Progenitor cell of endocrine pancreas (in vitro differentiated cells): ENCODE data around the gene LSM14A. TPM values are rescaled to one million over a fixed set of nuclear protein-coding genes. Genes with fewer than 3 reads are reported as not detected.

ENCODE experiments used
- DNase-seq: peaks from one replicate; pipeline ENCODE4 v3.0.0; 2021; ENCODE audit warnings: low spot score; ENCODE audit not compliant: unreplicated experiment
- H3K27ac Mint-ChIP-seq: 2 replicates; pipeline ENCODE4 v1.8.0; 2021; ENCODE audit warnings: mild to moderate bottlenecking, moderate library complexity, mixed read lengths
- H3K27me3 Mint-ChIP-seq: 2 replicates; pipeline ENCODE4 v1.8.0; 2021; ENCODE audit warnings: mixed read lengths
- H3K36me3 Mint-ChIP-seq: 2 replicates; pipeline ENCODE4 v1.8.0; 2022; ENCODE audit warnings: mixed read lengths; ENCODE audit not compliant: insufficient read depth
- H3K4me1 Mint-ChIP-seq: 2 replicates; pipeline ENCODE4 v1.8.0; 2021; ENCODE audit warnings: low read depth, mixed read lengths
- H3K4me3 Mint-ChIP-seq: 2 replicates; pipeline ENCODE4 v1.8.0; 2021; ENCODE audit warnings: low read depth, mild to moderate bottlenecking, moderate library complexity, mixed read lengths
- H3K9me3 Mint-ChIP-seq: 2 replicates; pipeline ENCODE4 v1.8.0; 2021; ENCODE audit warnings: low read depth, mixed read lengths
- CTCF ChIP-seq: fragments of 200-600 bp; sonication (generic); IDR thresholded peaks from one replicate; pipeline ENCODE4 v1.5.0; 2021; ENCODE audit warnings: antibody characterized with exemption, mild to moderate bottlenecking; ENCODE audit not compliant: unreplicated experiment
- total RNA-seq: library from RNA; stranded (reverse); gene quantifications from 2 replicates; pipeline ENCODE4 v1.2.1, GENCODE V29; 2021

LSM14A gene
- total RNA-seq, 1 donor from 2014 or later: 133 TPM

GRCh38 chr19:34261334-34262109 is 89.2 kb downstream of the LSM14A start:
- peaks cover 31% of the 10 kb centered on the region for H3K4me1 Mint-ChIP-seq
- peak overlapping the region; percentile 66 for H3K27ac Mint-ChIP-seq

GRCh38 chr19:34263745-34264237 is 91.5 kb downstream of the LSM14A start:
- no peaks in the 10 kb centered on the region for H3K9me3 Mint-ChIP-seq
- H3K4me3 Mint-ChIP-seq: no peak overlapping the region
- no peak for DNase-seq
- peaks cover 25% of the 10 kb centered on the region for H3K4me1 Mint-ChIP-seq
- no peaks in the 10 kb centered on the region for H3K27me3 Mint-ChIP-seq
- peaks cover 7% of the 10 kb centered on the region for H3K36me3 Mint-ChIP-seq
- H3K27ac Mint-ChIP-seq: no peak overlapping the region
- TF ChIP-seq CTCF: no peak

More at GRCh38 chr19:34261334-34262109, 89.2 kb downstream of the LSM14A start:
- no peaks in the 10 kb centered on the region for H3K9me3 Mint-ChIP-seq
- peaks cover 4% of the 10 kb centered on the region for H3K36me3 Mint-ChIP-seq
- TF ChIP-seq CTCF: no peak
- no peak for DNase-seq
- no peaks in the 10 kb centered on the region for H3K27me3 Mint-ChIP-seq
- no peak overlapping the region for H3K4me3 Mint-ChIP-seq

- no peak for TF ChIP-seq CTCF
- DNase-seq: no peak
- Mint-ChIP-seq H3K36me3 (peaks cover 6% of the 10 kb centered on the region), H3K27ac (no peak overlapping the region), H3K4me3 (no peak overlapping the region), H3K9me3 (no peaks in the 10 kb centered on the region), H3K4me1 (peaks cover 26% of the 10 kb centered on the region), H3K27me3 (no peaks in the 10 kb centered on the region)
These were observed 92.9 kb downstream of the LSM14A start for GRCh38 chr19:34265221-34265650.

DNA sequence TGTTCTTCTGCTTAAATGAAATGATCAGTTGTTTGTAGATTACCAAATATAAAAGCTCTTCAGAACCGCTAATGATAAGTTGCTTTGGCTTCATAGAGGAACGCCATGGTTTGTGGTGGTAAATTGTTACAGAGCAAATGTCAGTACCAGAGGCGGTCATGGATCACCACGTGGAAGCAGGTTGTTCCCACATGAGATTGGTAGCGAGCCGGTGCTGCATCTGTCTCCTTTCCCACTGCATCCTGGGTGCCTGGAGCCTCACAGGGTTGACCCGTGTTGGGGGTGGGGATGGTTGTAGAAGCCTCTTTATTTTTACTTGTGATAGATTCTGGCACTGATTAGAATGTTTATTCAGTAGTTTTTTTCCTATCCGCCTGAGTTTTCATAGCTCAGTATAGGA is 96.8 kb downstream of the LSM14A start:
- peaks cover 7% of the 10 kb centered on the region for H3K36me3 Mint-ChIP-seq
- H3K4me3 Mint-ChIP-seq: no peak overlapping the region
- no peaks in the 10 kb centered on the region for H3K27me3 Mint-ChIP-seq
- H3K27ac Mint-ChIP-seq: no peak overlapping the region
- no peak for DNase-seq
- no peaks in the 10 kb centered on the region for H3K9me3 Mint-ChIP-seq
- peaks cover 14% of the 10 kb centered on the region for H3K4me1 Mint-ChIP-seq
- TF ChIP-seq CTCF: no peak

- H3K27me3 Mint-ChIP-seq: no peaks in the 10 kb centered on the region
- peaks cover 14% of the 10 kb centered on the region for H3K4me1 Mint-ChIP-seq
- H3K27ac Mint-ChIP-seq: peak overlapping the region; percentile 87
- H3K9me3 Mint-ChIP-seq: no peaks in the 10 kb centered on the region
- no peak for TF ChIP-seq CTCF
- H3K4me3 Mint-ChIP-seq: no peak overlapping the region
- H3K36me3 Mint-ChIP-seq: peaks cover 7% of the 10 kb centered on the region
- no peak for DNase-seq
These were observed 97.2 kb downstream of the LSM14A start for GRCh38 chr19:34269489-34269888.
